HEK293T (cell line): ENCODE data around the gene TBC1D24.

Experiments used
- CTCF ChIA-PET: fragments of 350-600 bp; formaldehyde crosslinking; extraction: SDS; loops from one replicate; lab custom pipeline; 2021; ENCODE audit warnings: antibody characterized with exemption, inconsistent platforms; lab: Yijun Ruan, JAX
- POLR2A ChIA-PET: fragments of 350-600 bp; formaldehyde crosslinking; extraction: SDS; loops from one replicate; lab custom pipeline; 2020; ENCODE audit warnings: antibody characterized with exemption, inconsistent platforms; lab: Yijun Ruan, JAX
- DNase-seq: peaks from one replicate; pipeline ENCODE4 v3.0.0; 2012; ENCODE audit warnings: mixed read lengths; ENCODE audit errors: extremely low spot score
- ARNT ChIP-seq: fragments of 450-650 bp; IDR thresholded peaks from 2 replicates; pipeline ENCODE4 v1.6.1; 2017; ENCODE audit warnings: mild to moderate bottlenecking
- BHLHE40 ChIP-seq: fragments of 450-650 bp; IDR thresholded peaks from 2 replicates; pipeline ENCODE4 v1.6.1; 2016; ENCODE audit warnings: mild to moderate bottlenecking, moderate library complexity, borderline replicate concordance
- CTBP1 ChIP-seq: fragments of 450-650 bp; IDR thresholded peaks from 2 replicates; pipeline ENCODE4 v1.6.1; 2016; ENCODE audit warnings: borderline replicate concordance
- ELF4 ChIP-seq: fragments of 450-650 bp; IDR thresholded peaks from 2 replicates; pipeline ENCODE4 v1.6.1; 2017; ENCODE audit warnings: antibody characterized with exemption
- FOXA1 ChIP-seq: fragments of 450-650 bp; IDR thresholded peaks from 2 replicates; pipeline ENCODE4 v1.6.1; 2016; ENCODE audit warnings: mild to moderate bottlenecking
- FOXK2 ChIP-seq: fragments of 450-650 bp; IDR thresholded peaks from 2 replicates; pipeline ENCODE4 v1.6.1; 2016; ENCODE audit warnings: mild to moderate bottlenecking
- FOXM1 ChIP-seq: fragments of 450-650 bp; IDR thresholded peaks from 2 replicates; pipeline ENCODE4 v1.6.1; 2017; ENCODE audit warnings: mild to moderate bottlenecking, borderline replicate concordance
- HDGF ChIP-seq: fragments of 450-650 bp; IDR thresholded peaks from 2 replicates; pipeline ENCODE4 v1.6.1; 2017; ENCODE audit warnings: antibody characterized with exemption, borderline replicate concordance
- L3MBTL2 ChIP-seq: fragments of 450-650 bp; conservative IDR thresholded peaks from 2 replicates; pipeline ENCODE4 v1.6.1; 2016; ENCODE audit warnings: mild to moderate bottlenecking
- LEF1 ChIP-seq: fragments of 450-650 bp; IDR thresholded peaks from 2 replicates; pipeline ENCODE4 v1.6.1; 2017; ENCODE audit warnings: mild to moderate bottlenecking, borderline replicate concordance
- NFRKB ChIP-seq: fragments of 450-650 bp; IDR thresholded peaks from 2 replicates; pipeline ENCODE4 v1.6.1; 2016; ENCODE audit warnings: mild to moderate bottlenecking, moderate library complexity
- PKNOX1 ChIP-seq: fragments of 450-650 bp; IDR thresholded peaks from 2 replicates; pipeline ENCODE4 v1.6.1; 2016
- SP1 ChIP-seq: fragments of 450-650 bp; IDR thresholded peaks from 2 replicates; pipeline ENCODE4 v1.6.1; 2017
- SUZ12 ChIP-seq: fragments of 450-650 bp; IDR thresholded peaks from 2 replicates; pipeline ENCODE4 v1.6.1; 2016; ENCODE audit warnings: mild to moderate bottlenecking
- TARDBP ChIP-seq: fragments of 450-650 bp; IDR thresholded peaks from 2 replicates; pipeline ENCODE4 v1.6.1; 2016
- ZNF384 ChIP-seq: fragments of 450-650 bp; IDR thresholded peaks from 2 replicates; pipeline ENCODE4 v1.6.1; 2016

Gene TBC1D24

DNA sequence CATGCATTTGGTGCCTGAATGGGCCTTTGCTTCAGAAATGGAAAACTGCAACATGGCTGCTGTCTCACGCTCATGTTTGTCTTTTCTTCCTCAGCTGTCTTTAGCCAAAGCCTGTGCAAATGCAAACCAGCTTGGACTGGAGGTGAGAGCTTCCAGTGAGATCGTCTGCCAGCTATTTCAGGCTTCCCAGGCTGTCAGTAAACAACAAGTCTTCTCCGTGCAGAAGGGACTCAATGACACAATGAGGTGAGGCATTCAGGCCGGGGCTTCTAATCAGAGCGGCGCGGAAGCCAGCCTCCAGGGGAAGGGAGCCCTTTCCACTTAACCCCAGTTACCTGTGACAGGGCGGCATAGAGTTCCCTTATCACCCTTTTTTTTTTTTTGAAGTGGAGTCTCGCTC is 31.4 kb upstream of the TBC1D24 start:
- POLR2A ChIA-PET: interaction anchor here (0.8 kb wide), 2 partner anchors 16 kb away, joined by 3 read pairs; partner anchors contain the start of gene TEDC2
- CTCF ChIA-PET: no interaction called here

DNA sequence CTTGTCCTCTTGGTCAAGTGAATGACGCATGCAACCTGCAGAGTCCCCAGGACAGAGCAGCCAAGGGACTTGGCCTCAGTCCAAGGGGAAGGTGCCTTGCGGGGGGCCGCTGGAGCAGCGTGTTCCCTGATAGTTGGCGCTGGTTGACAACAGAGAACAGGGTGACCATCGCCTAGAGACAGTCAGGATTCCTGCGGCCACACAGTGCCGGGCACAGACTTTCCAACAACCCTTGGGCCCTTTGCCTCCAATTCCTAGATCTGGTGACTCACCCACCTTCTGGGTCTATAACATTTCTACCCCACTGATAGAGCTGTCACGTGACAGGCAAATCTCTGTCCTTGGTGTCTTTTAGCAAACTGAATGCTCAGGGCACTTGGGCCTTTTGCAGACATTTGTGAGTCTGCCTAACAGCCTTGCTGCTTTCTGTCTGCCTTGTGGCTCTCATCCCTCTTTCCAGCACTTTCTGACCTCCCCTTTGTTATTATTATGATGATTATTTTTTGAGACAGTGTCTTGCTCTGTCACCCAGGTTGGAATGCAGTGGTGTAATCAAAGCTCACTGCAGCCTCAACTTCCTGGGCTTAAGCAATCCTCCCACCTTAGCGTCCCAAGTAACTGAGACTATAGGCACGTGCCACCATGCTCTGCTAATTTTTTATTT is 26.9 kb upstream of the TBC1D24 start:
- CTCF ChIA-PET: no interaction called here
- DNase-seq: no peak
- TF ChIP-seq BHLHE40: no peak
- TF ChIP-seq FOXA1: no peak
- no peak for TF ChIP-seq TARDBP
- TF ChIP-seq NFRKB: no peak
- TF ChIP-seq L3MBTL2: no peak
- TF ChIP-seq LEF1: no peak
- TF ChIP-seq CTBP1: no peak
- no peak for TF ChIP-seq SUZ12
- no peak for TF ChIP-seq FOXK2
- no peak; the same call in 1 of the 2 replicates for TF ChIP-seq PKNOX1
- no peak for TF ChIP-seq SP1
- TF ChIP-seq ZNF384: no peak
- TF ChIP-seq FOXM1: no peak
- no peak for TF ChIP-seq HDGF
- TF ChIP-seq ARNT: no peak
- POLR2A ChIA-PET: interaction anchor here (1.0 kb wide), 1 partner anchor 12 kb away, joined by 8 read pairs; the partner anchor contains the start of gene TEDC2

More for the DNA sequence above, 31.4 kb upstream of the TBC1D24 start:
- no peak for DNase-seq
- TF ChIP-seq L3MBTL2: no peak
- TF ChIP-seq HDGF: no peak
- no peak for TF ChIP-seq SP1
- no peak for TF ChIP-seq CTBP1
- TF ChIP-seq FOXM1: no peak
- no peak for TF ChIP-seq PKNOX1
- no peak for TF ChIP-seq ZNF384
- no peak for TF ChIP-seq ARNT
- no peak for TF ChIP-seq BHLHE40
- TF ChIP-seq SUZ12: no peak
- no peak for TF ChIP-seq ELF4
- TF ChIP-seq LEF1: no peak
- TF ChIP-seq FOXA1: no peak
- no peak for TF ChIP-seq NFRKB

DNA sequence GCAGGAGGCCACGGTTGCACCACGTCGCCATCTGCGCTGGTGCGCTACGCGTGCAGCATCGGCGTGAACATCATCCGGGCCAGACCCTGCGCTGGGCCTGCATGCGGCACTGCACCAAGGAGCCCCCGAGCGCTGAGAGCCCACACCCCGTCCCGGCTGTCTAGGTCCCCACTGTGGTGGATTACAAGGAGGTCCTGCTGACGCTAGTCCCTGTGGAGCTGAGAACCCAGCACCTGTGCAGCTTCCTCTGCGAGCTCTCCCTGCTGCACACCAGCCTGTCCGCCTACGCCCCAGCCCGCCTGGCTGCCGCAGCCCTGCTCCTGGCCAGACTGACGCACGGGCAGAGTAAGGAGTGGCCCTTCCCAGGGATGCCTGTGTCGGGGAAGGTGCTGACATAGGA is 25.8 kb upstream of the TBC1D24 start:
- POLR2A ChIA-PET: interaction anchor here (0.6 to 1.0 kb wide), 2 partner anchors 11 to 18 kb away, joined by 3 to 8 read pairs; partner anchors contain the start of gene TEDC2
- CTCF ChIA-PET: no interaction called here
- no peak for DNase-seq
- TF ChIP-seq L3MBTL2: no peak
- TF ChIP-seq CTBP1: no peak

GRCh38 chr16:2450535-2450934 is 24.4 kb upstream of the TBC1D24 start:
- DNase-seq: no peak
- ChIA-PET CTCF (no interaction called here), POLR2A (interaction anchor here (2.0 kb wide), 1 partner anchor 10 kb away, joined by 7 read pairs; the partner anchor contains the start of gene TEDC2)
- no peak for TF ChIP-seq L3MBTL2
- no peak for TF ChIP-seq ELF4
- TF ChIP-seq ZNF384: no peak
- TF ChIP-seq NFRKB: no peak
- TF ChIP-seq CTBP1: no peak
- no peak for TF ChIP-seq LEF1
- TF ChIP-seq HDGF: no peak
- no peak for TF ChIP-seq SP1
- TF ChIP-seq PKNOX1: no peak
- TF ChIP-seq SUZ12: no peak
- no peak for TF ChIP-seq BHLHE40
- no peak for TF ChIP-seq FOXK2
- TF ChIP-seq TARDBP: no peak
- TF ChIP-seq FOXM1: no peak
- TF ChIP-seq FOXA1: no peak

GRCh38 chr16:2450975-2451381 is 23.9 kb upstream of the TBC1D24 start:
- ChIA-PET CTCF (no interaction called here), POLR2A (interaction anchor here (2.0 kb wide), 1 partner anchor 9 kb away, joined by 7 read pairs; the partner anchor contains the start of gene TEDC2)
- TF ChIP-seq NFRKB (no peak), FOXM1 (no peak), FOXA1 (no peak), ZNF384 (no peak), PKNOX1 (no peak), L3MBTL2 (no peak), HDGF (no peak), SP1 (no peak)
- DNase-seq: no peak

DNA sequence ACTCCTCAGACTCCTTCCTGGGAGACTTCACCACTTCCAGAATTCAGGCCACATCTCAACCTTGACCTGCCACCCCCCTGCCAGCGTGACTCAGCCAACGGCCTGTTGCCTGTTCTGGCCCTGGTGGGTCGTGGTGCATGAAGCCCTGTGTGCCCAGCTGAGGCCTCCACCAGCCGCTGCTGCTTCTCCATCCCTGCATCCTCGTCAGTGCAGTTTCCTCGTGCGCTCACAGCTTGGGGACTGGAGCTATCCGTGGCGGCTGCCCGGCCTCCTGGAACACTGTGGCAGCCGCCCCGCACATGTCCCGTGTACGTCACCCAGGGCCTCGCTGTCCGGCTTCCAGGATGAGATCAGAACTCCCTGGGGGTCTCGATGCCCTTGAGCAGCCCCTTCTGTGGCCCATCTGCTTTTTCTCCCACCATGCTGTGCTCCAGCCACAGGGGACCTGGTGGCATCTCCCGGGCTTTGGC is 23.0 kb upstream of the TBC1D24 start:
- no peak for DNase-seq
- TF ChIP-seq PKNOX1 (no peak), SP1 (no peak)
- ChIA-PET POLR2A (interaction anchor here (0.5 kb wide), 1 partner anchor 21 kb away, joined by 3 read pairs; no protein-coding TSS in a partner anchor), CTCF (no interaction called here)
